ENCODE measurements around the gene RABEP2.
"Not testable (repeated sequence)": the region's sequence is repeated elsewhere in the genome, so short reads cannot be mapped to it uniquely, and the experiment has no call there.

RABEP2 gene

DNA sequence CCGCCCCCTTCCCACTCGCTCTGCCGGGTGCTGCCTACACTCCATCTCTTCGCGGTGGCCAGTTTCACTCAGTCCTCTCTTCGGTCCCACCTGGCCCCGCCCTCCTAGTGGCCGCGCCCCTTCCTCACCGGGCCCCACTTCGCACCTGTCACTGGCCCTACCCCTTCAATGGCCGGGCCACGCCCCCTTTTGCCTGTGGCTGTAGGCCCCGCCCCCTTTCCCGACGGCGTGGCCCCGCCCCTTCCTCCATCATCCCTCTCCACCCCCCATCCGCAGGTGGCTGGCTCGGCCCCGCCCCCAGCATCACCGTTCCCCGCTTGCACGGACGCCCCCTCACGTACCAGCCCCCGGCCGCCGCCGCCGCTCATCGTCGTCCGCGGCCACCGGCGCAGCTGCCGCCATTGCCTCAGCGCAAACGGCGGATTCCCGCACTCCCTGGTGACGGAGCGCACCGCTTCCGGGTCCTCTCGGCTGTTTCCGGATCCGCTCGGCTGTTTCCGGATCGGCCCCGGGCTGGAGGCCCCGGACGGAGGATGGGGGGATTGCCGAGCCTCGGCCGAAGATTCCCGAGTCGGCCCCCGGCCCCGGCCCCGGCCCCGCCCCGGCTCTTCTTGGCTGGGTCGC, at the start of gene RABEP2:
Gene RABEP2 (minus strand): TSS at position 477 of the 624 bp plus-strand sequence. CDS start 75 bp downstream, at position 402.
- no peak for TF ChIP-seq CTCF (IDR thresholded peaks at IDR 0.05; ENCODE audit: insufficient read depth, low read depth, low read length, missing control alignments)
- DNase-seq (ENCODE audit: low read depth): peak; percentile 99
- H3K4me3 ChIP-seq (ENCODE audit: low read length): peak within 1 kb of the TSS; percentile 76

GRCh38 chr16:28974437-28975157, 49.6 kb upstream of the RABEP2 start, which contains the start of gene SPNS1:
Gene SPNS1 (plus strand): TSS chr16:28974778. CDS start chr16:28975152, 374 bp downstream.
- peak; percentile 95 for DNase-seq (ENCODE audit: low read depth)
- peak within 1 kb of the TSS; percentile 86 for H3K4me3 ChIP-seq (ENCODE audit: low read length)
- TF ChIP-seq CTCF (IDR thresholded peaks at IDR 0.05; ENCODE audit: insufficient read depth, low read depth, low read length, missing control alignments): no peak

DNA sequence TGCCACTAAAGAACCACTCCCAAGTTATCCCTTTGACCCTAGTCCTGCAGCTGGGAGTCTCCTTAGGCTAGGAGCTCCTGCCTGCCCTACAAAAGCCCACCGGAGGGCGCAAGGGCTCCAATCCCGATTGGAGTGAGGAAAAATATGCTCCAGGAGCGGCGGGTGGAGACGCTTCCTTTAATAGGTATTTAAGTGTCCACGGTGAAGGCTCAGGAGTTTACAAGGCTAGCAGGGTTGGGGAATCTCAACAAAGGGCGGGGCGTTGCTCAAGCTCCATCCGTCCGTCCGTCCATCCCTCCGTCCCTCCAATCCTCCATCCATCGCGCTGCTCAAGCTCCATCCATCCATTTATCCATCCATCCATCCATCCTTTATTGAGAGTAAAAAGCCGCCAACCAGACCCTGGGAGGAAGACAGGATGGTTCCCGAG, 49.0 kb upstream of the RABEP2 start:
- peak; percentile 70 for TF ChIP-seq CTCF (IDR thresholded peaks at IDR 0.05; ENCODE audit: insufficient read depth, low read depth, low read length, missing control alignments)
- H3K4me3 ChIP-seq (ENCODE audit: low read length): peak overlapping the region; percentile 86
- DNase-seq (ENCODE audit: low read depth): peak; percentile 61

GRCh38 chr16:28969696-28970095, 44.7 kb upstream of the RABEP2 start:
- not testable (repeated sequence) for H3K4me3 ChIP-seq (ENCODE audit: low read length)

DNA sequence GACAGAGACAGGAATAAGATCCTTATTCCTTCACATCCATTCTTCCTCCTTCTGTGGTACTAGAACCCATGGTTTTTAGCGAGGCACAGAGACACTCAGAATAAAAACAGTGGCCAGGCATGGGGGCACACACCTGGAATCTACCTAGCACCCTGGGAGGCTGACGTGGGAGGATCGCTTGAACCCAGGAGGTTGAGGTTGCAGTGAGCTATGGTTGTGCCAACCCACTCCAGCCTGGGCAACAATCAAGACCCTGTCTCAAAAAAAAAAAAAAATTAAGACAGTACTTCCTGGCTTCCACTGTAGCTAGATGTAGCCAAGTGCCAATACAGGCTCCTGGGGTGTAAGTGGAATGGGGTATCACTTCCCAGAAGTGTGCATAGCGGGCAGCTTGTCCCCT, 42.1 kb upstream of the RABEP2 start:
- no peak for TF ChIP-seq CTCF (IDR thresholded peaks at IDR 0.05; ENCODE audit: insufficient read depth, low read depth, low read length, missing control alignments)

More at GRCh38 chr16:28969696-28970095, 44.7 kb upstream of the RABEP2 start:
- not testable (repeated sequence) for DNase-seq (ENCODE audit: low read depth)

DNA sequence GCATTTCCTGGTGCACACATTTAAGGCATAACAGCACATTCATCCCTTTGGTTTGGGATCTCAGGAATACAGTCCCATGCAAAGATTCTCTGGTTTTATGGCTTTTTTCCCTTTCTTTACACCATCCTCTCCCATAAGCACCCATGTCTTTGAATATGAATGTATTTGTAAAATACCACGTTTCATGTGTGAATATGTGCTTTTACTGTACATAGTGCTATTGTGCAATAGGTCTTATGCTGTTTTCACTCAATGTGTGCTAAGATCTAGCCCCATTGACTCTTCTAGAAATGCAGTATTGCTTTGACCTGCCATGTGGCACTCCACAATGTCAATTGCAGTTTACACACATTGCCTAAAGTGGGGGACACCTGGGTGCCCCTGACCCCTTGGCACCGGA, 39.5 kb upstream of the RABEP2 start:
- no peak overlapping the region for H3K4me3 ChIP-seq (ENCODE audit: low read length)
- DNase-seq (ENCODE audit: low read depth): no peak
- no peak for TF ChIP-seq CTCF (IDR thresholded peaks at IDR 0.05; ENCODE audit: insufficient read depth, low read depth, low read length, missing control alignments)

More for the DNA sequence above, 42.1 kb upstream of the RABEP2 start:
- no peak for DNase-seq (ENCODE audit: low read depth)
- H3K4me3 ChIP-seq (ENCODE audit: low read length): no peak overlapping the region

- TF ChIP-seq CTCF (IDR thresholded peaks at IDR 0.05; ENCODE audit: insufficient read depth, low read depth, low read length, missing control alignments): no peak
- H3K4me3 ChIP-seq (ENCODE audit: low read length): no peak overlapping the region
- no peak for DNase-seq (ENCODE audit: low read depth)
These were observed 39.0 kb upstream of the RABEP2 start for GRCh38 chr16:28964072-28964471.

Measured in epithelial cell of esophagus (primary cell).